ENCODE data around the gene ZNF638.
"Not testable (repeated sequence)": the region's sequence is repeated elsewhere in the genome, so short reads cannot be mapped to it uniquely, and the experiment has no call there.

ZNF638 gene

DNA sequence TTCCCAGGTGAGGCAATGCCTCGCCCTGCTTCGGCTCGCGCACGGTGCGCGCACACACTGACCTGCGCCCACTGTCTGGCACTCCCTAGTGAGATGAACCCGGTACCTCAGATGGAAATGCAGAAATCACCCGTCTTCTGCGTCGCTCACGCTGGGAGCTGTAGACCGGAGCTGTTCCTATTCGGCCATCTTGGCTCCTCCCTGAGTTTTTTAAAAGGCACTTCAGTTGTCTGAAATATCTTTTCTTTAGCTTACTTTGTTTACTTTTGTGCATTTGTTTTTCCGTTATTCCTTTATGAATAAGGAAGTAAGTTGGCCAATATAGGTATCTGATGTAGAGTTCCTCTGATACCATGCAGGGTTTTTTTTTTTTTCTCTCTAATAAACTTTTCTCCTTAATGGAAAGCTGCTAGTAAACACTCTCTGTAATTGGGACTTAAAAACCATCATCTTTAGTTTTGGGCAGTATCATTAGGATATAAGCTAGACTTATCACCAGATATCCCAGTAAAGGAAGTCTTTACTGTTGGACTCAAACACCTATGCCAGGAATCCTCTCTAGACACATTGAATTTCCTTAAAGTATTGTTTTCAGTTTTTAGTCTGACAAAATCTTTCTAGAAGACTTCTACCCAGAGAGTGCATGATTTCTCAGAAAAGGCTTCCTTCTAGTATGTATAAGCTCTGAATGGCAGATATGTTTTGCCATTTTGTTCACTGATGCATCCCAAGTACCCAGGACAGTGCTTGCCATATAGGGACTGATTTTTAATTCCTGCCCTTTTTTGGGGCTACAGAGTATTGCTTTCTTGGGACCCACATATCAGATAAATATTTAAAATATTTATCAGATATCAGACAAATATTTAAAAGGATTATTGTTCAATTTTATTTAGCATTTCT is 86.0 kb downstream of the ZNF638 start:
- no peak for DNase-seq

GRCh38 chr2:71419145-71419544 is 87.6 kb downstream of the ZNF638 start:
- DNase-seq, result no peak

- DNase-seq, result no peak
Measured at GRCh38 chr2:71419976-71420375, 88.4 kb downstream of the ZNF638 start.

DNA sequence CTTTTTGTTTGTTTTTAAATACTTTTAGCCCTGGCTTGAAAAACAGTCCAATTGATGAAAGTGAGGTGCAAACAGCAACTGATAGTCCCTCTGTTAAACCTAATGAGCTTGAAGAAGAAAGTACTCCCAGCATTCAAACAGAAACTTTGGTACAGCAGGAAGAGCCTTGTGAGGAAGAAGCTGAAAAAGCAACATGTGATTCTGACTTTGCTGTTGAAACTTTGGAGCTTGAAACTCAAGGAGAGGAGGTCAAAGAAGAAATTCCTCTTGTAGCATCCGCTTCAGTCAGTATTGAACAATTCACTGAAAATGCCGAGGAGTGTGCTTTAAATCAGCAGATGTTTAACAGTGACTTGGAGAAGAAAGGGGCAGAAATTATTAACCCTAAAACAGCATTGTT is 91.2 kb downstream of the ZNF638 start:
- peak; percentile 14 to 25 (median 20) for DNase-seq

GRCh38 chr2:71423817-71424420 is 92.3 kb downstream of the ZNF638 start:
- no peak for DNase-seq

GRCh38 chr2:71426721-71427120 is 95.1 kb downstream of the ZNF638 start:
- DNase-seq, result no peak

GRCh38 chr2:71428472-71429383 is 97.1 kb downstream of the ZNF638 start:
- DNase-seq, result no peak

GRCh38 chr2:71445142-71445541 is 113.6 kb downstream of the ZNF638 start:
- DNase-seq, result not testable (repeated sequence)

- DNase-seq, result no peak
Measured at GRCh38 chr2:71446505-71446904, 114.9 kb downstream of the ZNF638 start.

GRCh38 chr2:71449343-71449742 is 117.8 kb downstream of the ZNF638 start:
- DNase-seq, result no peak

DNA sequence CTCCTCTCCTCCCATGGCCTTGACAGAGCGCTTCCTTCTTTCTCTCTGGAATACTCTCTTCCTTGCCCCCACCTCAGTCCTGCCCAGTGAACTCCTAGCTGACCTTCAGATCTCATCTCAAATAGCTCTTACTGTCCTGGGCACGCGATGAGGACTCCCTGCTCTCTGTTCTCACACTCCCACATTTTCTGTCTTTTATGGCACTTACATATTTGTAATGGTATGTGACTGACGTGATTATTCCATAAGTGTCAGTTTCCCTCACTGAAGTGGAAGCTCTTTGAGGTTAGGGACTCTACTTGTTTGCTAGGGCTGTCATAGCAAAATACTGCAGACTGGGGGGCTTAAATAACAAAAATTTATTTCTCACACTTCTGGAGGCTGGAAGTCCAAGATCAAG is 120.1 kb downstream of the ZNF638 start:
- no peak for DNase-seq

DNA sequence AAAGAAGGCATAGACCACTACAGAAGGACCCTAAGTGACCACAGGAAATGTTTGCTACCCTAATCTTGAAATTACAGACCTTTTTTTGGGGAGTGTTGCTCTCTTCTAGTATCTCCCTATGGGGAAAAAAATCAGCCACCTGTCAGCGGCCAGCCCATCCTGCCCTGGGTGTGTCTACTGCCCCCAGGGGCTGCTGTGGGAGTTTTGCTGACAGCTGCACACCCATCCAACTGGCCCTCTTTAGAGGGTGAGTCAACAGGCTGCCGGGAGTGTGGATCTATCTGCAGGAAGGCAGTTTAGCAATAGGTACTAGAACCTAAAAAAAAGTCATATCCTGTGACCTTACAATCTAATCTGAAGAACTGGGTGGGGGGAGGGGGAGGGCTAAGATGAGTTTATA is 121.0 kb downstream of the ZNF638 start:
- peak; percentile 61 to 67 (median 61) for DNase-seq

DNA sequence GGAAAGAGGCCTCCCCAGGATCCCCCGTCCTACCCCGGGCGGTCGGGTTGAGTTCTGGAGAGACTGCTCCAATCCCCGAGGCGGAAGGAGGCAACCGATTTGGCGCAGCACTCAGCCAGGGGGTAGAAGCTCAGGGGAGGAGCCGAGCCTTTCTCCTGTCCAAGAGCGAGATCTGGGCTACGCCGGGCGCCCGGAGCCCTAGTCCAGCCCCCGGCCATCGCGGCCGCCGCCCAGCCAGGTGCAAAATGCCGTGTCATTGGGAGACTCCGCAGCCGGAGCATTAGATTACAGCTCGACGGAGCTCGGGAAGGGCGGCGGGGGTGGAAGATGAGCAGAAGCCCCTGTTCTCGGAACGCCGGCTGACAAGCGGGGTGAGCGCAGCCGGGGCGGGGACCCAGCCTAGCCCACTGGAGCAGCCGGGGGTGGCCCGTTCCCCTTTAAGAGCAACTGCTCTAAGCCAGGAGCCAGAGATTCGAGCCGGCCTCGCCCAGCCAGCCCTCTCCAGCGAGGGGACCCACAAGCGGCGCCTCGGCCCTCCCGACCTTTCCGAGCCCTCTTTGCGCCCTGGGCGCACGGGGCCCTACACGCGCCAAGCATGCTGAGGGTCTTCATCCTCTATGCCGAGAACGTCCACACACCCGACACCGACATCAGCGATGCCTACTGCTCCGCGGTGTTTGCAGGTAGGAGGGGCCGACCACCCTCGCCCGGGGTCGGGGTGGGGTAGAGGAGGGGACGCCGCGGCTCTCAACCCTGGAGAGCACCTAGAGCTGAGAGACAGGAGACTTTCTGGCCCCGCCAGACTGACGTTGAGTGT is 122.0 kb downstream of the ZNF638 start, which contains the start of gene DYSF:
Gene DYSF (plus strand): TSS at position 158 of the 817 bp plus-strand sequence.
- peak; percentile 33 to 53 (median 48) for DNase-seq

- no peak for DNase-seq
Measured at GRCh38 chr2:71454221-71455010, 122.8 kb downstream of the ZNF638 start.

- no peak for DNase-seq
Measured at GRCh38 chr2:71455011-71455740, 123.6 kb downstream of the ZNF638 start.

GRCh38 chr2:71455741-71456569 is 124.4 kb downstream of the ZNF638 start:
- DNase-seq, result no peak

DNA sequence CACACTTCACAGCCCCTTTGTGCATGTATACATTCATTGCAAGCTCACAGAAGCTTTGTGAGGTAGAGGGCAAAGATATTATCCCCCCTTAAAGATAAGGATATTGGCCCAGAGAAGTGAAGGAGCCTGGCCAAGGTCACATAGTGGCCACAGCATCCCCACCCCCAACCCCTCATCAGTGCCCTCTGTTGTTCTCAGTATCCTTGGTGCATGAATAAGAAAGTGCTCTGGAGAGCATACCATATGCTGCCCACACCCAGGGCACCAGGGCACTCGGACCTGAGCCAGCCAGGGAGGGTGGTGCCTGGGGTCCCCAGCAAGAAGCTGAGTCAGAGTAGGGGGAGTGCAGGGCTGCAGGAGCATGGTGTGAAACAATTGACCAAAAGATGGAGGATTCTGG is 125.0 kb downstream of the ZNF638 start:
- no peak for DNase-seq

- DNase-seq, result no peak
Measured at GRCh38 chr2:71457123-71457915, 125.7 kb downstream of the ZNF638 start.

GRCh38 chr2:71457923-71458322 is 126.3 kb downstream of the ZNF638 start:
- no peak for DNase-seq
